Measurements from ENCODE around the gene PTPN14.

DNA sequence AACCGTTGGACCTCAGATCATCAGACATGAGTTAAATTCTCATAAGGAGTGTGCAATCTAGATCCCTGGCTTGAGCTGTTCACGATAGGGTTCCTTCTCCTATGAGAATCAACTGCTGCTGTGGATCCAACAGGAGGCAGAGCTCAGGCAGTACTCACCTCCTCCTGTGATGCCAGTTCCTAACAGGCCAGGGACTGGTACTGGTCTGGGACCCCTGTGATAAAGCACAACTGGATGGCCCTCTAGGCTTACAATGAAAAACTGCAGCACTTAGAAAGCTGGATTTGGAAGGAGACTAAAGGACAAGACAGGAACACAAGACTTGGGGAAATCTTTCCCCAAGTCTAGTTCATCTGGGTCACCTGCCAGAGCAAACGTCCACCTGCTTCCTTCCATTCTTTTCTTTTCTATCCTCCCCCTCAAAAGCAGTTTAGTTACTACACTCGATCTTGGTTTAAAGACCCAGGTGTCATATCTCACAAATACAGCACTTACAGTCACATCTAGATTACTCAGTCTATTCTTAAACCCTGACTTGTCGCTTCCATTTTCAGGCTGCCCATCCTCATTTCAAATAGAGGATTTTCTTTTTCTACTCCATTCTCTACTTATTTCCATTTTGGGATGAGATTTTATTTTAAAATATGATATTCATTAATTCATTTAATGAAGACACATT is 59.8 kb downstream of the PTPN14 start:
- TF ChIP-seq, protein P1, sequence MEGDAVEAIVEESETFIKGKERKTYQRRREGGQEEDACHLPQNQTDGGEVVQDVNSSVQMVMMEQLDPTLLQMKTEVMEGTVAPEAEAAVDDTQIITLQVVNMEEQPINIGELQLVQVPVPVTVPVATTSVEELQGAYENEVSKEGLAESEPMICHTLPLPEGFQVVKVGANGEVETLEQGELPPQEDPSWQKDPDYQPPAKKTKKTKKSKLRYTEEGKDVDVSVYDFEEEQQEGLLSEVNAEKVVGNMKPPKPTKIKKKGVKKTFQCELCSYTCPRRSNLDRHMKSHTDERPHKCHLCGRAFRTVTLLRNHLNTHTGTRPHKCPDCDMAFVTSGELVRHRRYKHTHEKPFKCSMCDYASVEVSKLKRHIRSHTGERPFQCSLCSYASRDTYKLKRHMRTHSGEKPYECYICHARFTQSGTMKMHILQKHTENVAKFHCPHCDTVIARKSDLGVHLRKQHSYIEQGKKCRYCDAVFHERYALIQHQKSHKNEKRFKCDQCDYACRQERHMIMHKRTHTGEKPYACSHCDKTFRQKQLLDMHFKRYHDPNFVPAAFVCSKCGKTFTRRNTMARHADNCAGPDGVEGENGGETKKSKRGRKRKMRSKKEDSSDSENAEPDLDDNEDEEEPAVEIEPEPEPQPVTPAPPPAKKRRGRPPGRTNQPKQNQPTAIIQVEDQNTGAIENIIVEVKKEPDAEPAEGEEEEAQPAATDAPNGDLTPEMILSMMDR (IDR thresholded peaks at IDR 0.05) = no peak
- no peak for TF ChIP-seq POLR2A (IDR thresholded peaks at IDR 0.05)
